ENCODE measurements around the gene KCNK4.

The KCNK4 gene

DNA sequence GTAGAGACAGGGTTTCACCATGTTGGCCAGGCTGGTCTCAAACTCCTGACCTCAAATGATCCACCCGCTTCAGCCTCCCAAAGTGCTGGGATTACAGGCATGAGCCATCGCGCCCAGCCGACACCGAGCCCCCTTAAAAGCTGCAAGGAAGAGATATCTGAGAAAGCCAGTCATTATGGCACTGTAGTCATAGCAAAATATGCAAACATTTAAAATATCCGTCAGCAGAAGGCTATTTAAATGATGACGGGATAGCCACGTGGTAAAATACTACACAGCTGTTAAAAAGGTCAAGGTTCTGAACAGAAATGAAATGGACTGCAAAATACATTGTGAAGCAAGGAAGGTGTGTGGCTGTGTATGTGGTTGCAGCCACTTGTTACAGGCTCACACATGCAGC is 42.5 kb downstream of the KCNK4 start:
- TF ChIP-seq, protein P1, sequence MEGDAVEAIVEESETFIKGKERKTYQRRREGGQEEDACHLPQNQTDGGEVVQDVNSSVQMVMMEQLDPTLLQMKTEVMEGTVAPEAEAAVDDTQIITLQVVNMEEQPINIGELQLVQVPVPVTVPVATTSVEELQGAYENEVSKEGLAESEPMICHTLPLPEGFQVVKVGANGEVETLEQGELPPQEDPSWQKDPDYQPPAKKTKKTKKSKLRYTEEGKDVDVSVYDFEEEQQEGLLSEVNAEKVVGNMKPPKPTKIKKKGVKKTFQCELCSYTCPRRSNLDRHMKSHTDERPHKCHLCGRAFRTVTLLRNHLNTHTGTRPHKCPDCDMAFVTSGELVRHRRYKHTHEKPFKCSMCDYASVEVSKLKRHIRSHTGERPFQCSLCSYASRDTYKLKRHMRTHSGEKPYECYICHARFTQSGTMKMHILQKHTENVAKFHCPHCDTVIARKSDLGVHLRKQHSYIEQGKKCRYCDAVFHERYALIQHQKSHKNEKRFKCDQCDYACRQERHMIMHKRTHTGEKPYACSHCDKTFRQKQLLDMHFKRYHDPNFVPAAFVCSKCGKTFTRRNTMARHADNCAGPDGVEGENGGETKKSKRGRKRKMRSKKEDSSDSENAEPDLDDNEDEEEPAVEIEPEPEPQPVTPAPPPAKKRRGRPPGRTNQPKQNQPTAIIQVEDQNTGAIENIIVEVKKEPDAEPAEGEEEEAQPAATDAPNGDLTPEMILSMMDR (IDR thresholded peaks at IDR 0.05; ENCODE audit: control insufficient read depth, extremely low read depth, insufficient read depth), result no peak
- H3K4me3 ChIP-seq (ENCODE audit: low read depth, low read length), result no peak overlapping the region
- DNase-seq (ENCODE audit: low read depth), result no peak

- DNase-seq (ENCODE audit: low read depth), result no peak
- no peak overlapping the region for H3K4me3 ChIP-seq (ENCODE audit: low read depth, low read length)
- TF ChIP-seq, protein P1 (IDR thresholded peaks at IDR 0.05; ENCODE audit: control insufficient read depth, extremely low read depth, insufficient read depth), result no peak
Observed at GRCh38 chr11:64334764-64335735, 43.9 kb downstream of the KCNK4 start.

GRCh38 chr11:64337538-64338249 is 46.6 kb downstream of the KCNK4 start:
- no peak for DNase-seq (ENCODE audit: low read depth)
- TF ChIP-seq, protein P1 (IDR thresholded peaks at IDR 0.05; ENCODE audit: control insufficient read depth, extremely low read depth, insufficient read depth), result no peak
- H3K4me3 ChIP-seq (ENCODE audit: low read depth, low read length), result no peak overlapping the region

DNA sequence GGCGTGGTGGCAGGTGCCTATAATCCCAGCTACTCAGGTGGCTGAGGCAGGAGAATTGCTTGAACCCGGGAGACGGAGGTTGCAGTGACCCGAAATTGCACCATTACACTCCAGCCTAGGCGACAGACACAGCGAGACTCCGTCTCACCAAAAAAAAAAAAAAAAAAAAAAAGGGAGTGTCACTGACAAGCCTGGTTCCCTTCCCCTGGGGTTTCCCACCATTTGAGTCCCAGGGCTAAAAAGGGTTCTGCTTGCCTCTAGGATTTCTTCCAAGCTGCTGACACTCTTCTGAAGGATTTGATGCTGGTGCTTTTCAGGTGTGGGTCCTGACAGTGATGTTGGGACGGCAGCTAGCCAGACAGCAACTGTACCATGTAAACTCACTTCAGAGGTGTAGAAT is 47.6 kb downstream of the KCNK4 start:
- no peak for DNase-seq (ENCODE audit: low read depth)
- H3K4me3 ChIP-seq (ENCODE audit: low read depth, low read length), result no peak overlapping the region
- TF ChIP-seq, protein P1 (IDR thresholded peaks at IDR 0.05; ENCODE audit: control insufficient read depth, extremely low read depth, insufficient read depth), result no peak

- TF ChIP-seq, protein P1 (IDR thresholded peaks at IDR 0.05; ENCODE audit: control insufficient read depth, extremely low read depth, insufficient read depth), result no peak
- no peak for DNase-seq (ENCODE audit: low read depth)
- no peak overlapping the region for H3K4me3 ChIP-seq (ENCODE audit: low read depth, low read length)
Observed at GRCh38 chr11:64339286-64339685, 48.2 kb downstream of the KCNK4 start.

DNA sequence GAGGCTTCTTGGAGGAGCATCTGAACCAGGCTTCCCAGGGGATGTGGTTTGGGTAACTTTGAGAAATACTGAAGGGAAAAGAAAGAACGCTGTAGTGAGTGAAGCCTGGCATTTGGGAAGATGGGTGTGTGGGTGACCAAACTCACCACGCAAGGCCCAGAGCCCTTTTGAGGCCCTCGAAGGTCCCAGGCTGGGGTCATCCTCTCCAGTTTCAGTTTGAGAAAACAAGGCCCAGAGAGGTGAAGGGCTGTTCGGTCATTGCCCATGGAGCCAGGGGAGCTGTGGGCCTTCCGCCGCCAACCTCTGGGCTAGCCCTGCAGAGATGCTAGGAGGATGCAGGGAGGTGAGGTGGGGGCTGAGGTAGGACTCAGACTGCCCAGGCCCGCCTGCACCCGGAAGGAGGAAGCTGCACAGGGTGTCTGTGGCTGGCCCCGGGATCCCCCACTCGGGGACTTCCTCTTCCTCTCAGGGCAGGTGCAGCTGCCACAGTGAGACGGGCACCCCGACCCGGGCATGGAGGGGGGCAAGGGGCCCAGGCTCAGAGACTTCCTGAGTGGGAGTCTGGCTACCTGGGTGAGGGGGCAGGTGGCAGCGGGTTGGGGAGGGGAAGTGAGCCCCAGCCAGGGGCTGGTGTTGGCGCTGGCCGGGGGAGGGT is 48.8 kb downstream of the KCNK4 start, which contains the start of gene CCDC88B:
Gene CCDC88B, plus strand, starts transcription at position 451 of the 655 bp plus-strand sequence. Its CDS starts 63 bp downstream, at position 514.
- TF ChIP-seq, protein P1 (IDR thresholded peaks at IDR 0.05; ENCODE audit: control insufficient read depth, extremely low read depth, insufficient read depth), result no peak
- no peak within 1 kb of the TSS for H3K4me3 ChIP-seq (ENCODE audit: low read depth, low read length)
- DNase-seq (ENCODE audit: low read depth), result no peak

Measured in LNCaP clone FGC (cell line).